ENCODE measurements around the gene GJD4.

The GJD4 gene, protein sequence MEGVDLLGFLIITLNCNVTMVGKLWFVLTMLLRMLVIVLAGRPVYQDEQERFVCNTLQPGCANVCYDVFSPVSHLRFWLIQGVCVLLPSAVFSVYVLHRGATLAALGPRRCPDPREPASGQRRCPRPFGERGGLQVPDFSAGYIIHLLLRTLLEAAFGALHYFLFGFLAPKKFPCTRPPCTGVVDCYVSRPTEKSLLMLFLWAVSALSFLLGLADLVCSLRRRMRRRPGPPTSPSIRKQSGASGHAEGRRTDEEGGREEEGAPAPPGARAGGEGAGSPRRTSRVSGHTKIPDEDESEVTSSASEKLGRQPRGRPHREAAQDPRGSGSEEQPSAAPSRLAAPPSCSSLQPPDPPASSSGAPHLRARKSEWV

DNA sequence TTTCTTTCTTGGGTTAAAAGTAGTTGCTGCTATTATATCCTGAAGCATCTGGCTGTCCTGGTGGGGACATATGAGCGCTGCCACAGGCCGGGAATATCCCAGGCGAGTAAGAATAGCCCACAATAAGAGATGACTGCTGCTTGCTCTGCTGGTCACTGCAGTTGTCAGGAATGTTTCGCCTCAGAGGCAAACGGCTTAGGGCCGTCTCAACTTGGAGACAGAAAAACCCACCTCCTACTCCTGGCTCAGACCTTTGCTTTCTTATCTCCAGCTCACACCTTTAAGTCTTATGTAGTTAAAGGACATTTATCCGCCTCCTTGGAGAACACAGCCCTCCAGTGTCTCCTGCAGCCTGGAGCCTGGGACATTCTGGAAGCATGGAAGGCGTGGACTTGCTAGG lies at the start of gene GJD4:
Gene GJD4, plus strand, starts transcription at position 151 of the 400 bp plus-strand sequence. Its CDS starts 227 bp downstream, at position 378.
- DNase-seq, result peak in 1 of 10 donors; percentile 57
- intact Hi-C loops (cut with DNase I), result no loop called here

DNA sequence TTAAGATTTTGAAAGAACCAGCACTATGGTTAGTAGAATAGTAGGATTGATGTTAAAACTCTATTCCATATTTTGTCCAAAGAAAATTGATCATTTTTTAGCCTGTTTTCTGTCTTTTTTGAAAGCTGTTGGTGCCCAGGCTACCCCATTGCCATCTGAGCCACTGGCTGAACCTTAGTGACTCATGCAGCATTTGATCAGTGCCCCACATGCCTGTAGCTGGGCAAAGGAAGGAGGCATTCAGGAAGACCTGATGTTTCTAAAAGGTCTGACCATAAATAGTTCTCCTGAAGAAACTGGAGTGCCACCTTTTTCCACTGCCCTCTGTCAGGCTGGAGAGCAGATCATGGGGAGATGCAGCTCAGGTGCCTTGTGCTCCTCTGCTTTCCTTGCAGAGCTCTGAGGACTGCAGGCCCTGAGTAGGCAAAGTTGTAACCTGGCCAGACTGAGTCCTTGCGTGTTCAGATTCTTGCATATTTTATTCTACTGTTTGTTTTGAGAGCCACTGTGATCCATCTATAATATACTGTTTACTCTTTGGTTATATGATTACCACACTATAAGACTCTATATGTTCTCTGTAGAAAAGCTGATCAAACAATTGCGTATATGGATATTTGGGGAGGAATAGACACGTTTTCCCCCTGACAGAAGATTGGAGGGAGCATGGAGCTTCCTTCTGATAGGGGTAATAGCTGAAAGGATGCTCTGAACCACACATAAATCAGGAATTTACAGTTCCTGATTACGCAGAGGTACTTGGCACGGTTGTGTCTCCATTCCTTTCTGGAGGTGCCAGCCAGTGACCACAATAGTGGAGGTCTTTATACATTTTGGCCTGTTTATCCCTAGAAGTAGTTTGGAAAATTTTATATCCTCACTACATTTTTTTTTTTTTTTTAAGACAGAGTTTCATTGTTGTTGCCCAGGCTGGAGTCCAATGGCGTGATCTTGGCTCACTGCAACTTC lies 48.9 kb upstream of the GJD4 start:
- no peak for DNase-seq
- intact Hi-C loops (cut with DNase I), result no loop called here

DNA sequence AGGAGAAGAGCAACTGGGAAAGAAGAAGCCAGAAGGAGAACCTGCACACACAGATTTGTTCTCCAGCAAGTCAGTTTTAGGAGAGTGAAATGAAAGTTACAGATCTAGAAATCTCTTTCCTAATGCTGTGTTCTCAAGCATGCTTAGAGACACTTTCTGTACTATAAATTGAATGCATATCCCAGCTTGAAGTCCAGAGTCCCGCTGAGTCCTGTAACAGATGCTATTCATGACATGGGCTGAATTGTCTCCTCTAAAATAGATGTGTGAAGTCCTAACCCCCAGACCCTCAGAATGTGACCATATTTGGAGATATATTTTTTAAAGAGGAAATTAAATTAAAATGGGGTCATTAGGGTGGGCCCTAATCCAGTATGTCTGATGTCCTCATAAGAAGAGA lies 46.9 kb upstream of the GJD4 start:
- intact Hi-C loops (cut with DNase I), result no loop called here
- DNase-seq, result no peak

DNA sequence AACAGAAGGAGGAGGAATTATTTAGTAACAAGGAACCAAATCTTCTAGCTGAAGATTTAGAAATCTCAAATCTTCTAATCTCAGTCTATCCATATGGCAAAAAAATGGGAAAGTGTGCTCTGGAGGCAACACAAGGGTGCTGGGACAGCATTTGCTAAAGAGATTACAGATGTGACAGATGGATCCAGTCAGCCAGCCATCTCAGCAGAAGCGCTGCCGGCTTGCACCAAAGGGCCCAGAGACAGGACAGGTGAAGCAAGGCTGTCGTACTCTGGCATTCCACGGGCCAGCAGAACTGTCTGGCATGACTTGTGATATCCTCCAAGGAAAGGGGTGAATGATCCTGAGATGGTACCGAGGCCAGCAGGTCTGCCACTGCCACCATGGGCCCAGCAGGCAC lies 45.7 kb upstream of the GJD4 start:
- no peak for DNase-seq
- intact Hi-C loops (cut with DNase I), result no loop called here

DNA sequence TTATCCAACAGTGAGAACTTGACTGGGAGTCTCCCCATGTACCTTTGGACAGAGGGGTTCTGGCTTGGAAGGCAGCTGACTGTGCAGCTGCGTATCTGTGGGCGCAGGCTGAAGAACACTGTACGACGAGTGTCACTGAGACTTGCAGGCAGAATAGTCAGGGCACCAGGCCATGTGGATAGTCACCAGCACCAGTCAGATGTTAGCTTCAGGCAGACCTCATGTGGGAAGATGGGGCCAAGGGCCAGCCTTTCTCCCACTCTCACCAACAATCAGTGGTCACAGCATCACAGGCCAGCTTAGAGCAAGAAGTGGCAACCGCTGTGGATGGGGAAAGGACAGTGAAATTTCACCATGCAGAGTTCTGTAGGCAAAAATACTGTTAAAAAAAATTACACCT lies 43.4 kb upstream of the GJD4 start:
- peak in 7 of 10 donors; percentile 47 to 94 (median 56) for DNase-seq
- intact Hi-C loops (cut with DNase I), result loop anchor here (5.0 kb wide), 1 partner anchor 224 kb away; the partner anchor contains the start of gene CCNY

DNA sequence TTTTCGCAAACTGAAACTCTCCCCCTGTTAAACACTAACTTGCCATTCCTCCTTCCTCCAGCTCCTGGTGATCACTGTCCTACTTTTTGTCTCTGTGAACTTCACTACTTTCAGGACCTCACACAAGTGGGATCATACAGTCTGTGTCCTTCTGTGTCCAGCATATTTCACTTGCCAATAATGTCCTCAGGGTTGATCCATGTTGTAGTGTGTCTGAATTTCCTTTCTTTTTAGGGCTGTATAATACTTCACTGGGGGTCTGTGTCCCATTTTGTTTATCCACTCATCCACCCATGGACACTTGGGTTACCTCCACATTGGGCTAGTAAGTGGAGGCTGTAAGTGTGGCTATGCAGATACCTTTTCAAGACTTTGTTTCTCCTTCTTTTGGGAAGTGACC lies 42.7 kb upstream of the GJD4 start:
- DNase-seq, result no peak
- intact Hi-C loops (cut with DNase I), result loop anchor here (5.0 kb wide), 1 partner anchor 225 kb away; the partner anchor contains the start of gene CCNY

DNA sequence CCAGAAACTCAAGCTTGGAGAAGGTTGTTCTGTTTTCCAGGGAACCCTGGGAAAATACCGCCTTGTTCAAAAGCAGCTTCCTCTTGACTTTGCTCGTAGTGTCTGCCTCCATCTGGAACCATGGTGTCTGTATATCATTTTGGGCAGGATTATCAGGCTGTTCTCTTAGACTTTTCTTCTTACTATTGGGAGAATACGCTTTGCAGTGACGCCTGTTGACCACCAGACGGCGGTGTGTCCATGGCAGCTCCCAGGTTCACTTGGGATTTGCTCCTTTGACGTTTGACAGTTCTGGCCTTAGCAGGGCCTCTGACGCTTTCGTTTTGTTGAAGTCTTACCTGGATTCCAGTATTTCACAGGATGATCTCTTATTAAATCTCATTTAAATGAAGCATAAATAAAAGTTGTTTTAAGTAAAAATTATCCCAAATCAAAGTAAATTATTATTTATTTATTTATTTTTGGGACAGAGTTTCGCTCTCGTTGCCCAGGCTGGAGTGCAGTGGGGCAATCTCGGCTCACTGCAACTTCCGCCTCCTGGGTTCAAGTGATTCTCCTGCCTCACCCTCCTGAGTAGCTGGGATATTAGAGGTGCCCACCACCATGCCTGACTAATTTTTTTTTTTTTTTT lies 41.8 kb upstream of the GJD4 start:
- intact Hi-C loops (cut with DNase I), result loop anchor here (5.0 kb wide), 1 partner anchor 226 kb away; the partner anchor contains the start of gene CCNY
- peak in 7 of 10 donors; percentile 42 to 91 (median 54) for DNase-seq

DNA sequence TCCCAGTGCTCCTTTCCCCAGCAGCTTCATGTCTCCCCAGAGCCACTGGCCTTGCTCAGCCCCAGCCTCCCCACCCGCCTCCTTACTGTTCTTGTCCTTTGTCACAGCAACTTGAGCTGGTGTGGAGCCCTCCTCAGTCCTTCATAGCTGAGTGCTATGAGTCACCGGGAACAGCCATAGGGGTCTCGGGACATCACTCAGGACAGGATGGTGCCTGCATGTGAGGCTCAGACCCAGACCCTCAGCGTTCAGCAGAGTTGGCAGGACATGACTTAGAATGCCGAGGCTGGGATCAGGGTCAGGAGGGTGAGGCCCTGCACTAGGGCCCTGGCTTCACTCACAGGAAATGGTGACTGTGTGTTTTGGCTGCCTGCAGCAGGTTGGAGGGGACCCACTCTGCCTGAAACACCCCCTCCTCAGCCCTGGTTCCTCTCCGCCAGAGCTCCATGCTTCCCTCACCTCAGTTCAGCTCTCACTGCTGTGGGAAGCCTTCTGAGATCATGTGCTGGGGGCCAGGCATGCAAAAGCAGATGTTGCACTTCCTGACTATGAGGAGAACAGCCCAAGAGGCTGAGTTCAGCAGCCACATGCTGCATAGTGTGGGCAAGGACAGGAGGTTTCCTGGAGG lies 40.7 kb upstream of the GJD4 start:
- intact Hi-C loops (cut with DNase I), result loop anchor here (5.0 kb wide), 1 partner anchor 227 kb away; the partner anchor contains the start of gene CCNY
- DNase-seq, result peak in 1 of 10 donors; percentile 70

DNA sequence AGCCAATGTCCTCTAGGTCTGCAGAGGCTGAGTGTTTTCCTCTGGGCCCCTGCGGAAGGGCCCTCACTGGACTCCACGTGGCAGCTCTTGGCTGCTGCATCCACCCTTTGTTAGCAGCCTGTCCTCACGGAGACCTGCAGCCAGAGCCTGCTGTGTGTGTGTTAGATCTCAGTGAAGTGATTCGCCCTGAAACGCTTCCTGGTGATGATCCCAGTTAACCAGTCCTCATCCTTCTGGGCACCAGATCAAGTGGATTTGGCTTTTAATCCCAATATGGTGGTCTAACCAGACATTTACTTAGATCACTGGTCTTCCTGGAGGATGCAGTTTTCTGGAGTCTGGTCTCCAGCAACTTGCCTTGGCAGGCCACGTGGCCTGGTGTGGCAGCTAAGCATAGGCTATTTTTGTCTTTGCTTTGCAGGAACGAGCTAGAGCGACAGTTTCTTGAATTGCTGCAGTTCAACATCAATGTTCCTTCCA lies 39.5 kb upstream of the GJD4 start:
- peak in 8 of 10 donors; percentile 29 to 95 (median 70) for DNase-seq
- intact Hi-C loops (cut with DNase I), result loop anchor here (5.0 kb wide), 1 partner anchor 103 kb away; no protein-coding TSS in a partner anchor

DNA sequence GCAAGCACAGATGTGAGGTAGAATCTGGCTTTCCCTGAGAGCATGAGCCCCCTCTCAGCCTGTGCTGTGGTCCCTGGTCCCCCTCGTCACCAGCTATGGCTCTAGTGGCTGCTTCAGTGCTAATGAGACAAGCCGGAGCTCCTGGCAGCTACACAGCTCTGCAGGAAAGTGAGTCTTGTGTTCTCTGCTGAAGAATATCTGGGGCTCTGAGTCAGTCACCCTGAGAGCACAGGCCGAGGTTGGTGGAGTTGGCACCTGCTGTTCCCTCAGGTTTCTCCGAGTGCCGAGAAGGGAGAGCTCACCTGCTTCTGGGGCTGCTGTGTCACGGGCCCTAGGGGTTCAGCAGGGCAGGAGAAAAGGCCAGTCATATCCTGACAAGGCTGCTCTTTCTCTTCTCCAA lies 37.2 kb upstream of the GJD4 start:
- intact Hi-C loops (cut with DNase I), result loop anchor here (5.0 kb wide), 1 partner anchor 106 kb away; no protein-coding TSS in a partner anchor
- peak in 1 of 10 donors; percentile 52 for DNase-seq

DNA sequence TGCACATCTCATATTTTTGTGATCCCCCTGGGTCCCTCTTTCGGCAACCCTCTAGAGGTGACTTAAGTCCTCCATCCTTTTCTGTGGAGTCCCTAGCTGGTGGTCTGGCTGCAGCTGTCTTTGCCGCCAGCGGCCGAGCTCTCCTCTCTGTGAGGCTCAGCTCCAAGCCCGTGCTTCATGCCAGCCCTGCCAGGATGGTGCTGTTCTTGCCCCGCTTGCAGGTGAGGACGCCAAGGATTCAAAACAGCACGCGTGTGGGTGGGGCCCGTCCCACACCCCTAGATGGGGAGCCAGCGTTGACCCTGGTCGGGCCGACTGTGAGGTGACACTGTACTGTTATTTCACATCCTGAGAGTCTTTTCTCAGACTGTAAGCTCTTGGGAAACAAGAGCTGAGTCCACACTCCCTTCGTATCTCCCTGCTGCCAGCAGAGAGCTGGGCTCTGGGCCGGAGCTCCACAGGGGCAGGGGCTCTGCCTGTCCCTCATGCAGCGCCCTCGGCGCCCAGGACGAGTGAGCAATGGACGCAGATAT lies 36.6 kb upstream of the GJD4 start:
- intact Hi-C loops (cut with DNase I), result loop anchor here (5.0 kb wide), 1 partner anchor 106 kb away; no protein-coding TSS in a partner anchor
- DNase-seq, result peak in 2 of 10 donors; percentile 75 to 85

DNA sequence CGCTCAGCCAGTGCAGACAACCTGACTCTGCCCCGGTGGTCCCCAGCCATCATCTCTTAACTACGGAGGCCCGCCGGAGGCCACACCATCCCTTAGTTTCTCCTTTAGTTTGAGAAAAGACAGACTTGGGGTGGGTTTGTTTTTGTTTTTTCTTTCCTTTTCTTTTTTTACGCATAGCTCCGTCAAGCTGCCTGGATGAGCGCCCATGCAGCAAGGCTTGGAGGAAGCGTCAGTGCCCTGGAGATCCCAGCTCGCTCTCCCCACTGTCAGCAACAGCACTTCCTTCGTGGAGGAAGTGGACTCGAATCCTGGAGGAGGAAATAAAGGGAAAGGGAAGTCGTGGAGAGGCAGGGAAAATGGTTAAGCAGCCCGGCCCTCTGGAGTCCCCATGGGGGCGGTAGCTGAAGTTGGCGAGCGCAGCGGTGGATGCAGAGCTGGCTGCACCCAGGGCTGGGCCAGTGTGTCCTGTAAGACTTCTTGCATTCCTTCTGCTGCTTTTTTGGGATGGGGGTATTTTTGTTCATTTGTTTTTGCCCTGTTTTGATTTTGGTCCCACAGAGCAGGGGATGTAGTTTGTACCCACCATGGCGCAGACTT lies 35.9 kb upstream of the GJD4 start:
- intact Hi-C loops (cut with DNase I), result loop anchor here (5.0 kb wide), 1 partner anchor 107 kb away; no protein-coding TSS in a partner anchor

DNA sequence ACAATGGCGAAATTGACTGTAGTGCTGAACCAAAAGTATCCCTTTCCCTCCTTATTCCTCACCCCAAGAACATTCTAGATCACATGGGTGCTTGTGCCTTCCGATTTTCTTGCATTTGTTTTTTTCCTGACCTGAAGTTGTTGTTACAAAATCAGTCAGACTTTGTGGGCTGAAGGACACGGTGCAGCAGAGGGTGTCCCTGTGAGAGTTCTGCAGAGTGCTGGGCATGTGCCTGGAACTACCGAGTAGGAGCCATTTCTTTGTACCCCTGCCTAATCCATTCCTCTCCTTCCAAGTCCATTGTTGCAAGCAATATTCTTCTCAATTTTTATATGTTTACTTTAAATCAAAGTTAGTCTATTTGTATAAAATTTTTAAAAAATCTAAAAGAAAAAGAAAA lies 35.3 kb upstream of the GJD4 start:
- DNase-seq, result no peak

More for the DNA sequence above, 35.9 kb upstream of the GJD4 start:
- DNase-seq, result peak in 2 of 10 donors; percentile 74 to 87

DNA sequence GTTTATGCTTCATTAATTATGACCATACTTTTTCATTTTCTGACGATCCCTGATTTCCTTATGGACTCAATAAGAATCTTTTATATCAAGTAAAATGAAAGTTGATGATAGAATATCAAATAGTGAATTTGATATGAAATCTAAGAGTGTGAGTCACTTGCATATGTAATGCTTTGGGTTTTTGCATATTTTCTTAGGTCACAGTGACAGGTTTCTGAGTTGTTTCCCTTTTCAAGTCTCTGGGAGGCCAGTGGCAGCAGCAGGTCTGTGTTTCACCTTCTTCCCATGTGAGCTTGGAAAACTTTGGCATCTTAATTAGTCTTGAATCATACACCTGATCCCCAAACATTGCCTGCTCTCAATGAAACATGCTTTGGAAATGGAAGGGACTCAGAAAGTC lies 34.7 kb upstream of the GJD4 start:
- intact Hi-C loops (cut with DNase I), result no loop called here

More for the DNA sequence above, 35.3 kb upstream of the GJD4 start:
- intact Hi-C loops (cut with DNase I), result loop anchor here (5.0 kb wide), 1 partner anchor 108 kb away; no protein-coding TSS in a partner anchor

DNA sequence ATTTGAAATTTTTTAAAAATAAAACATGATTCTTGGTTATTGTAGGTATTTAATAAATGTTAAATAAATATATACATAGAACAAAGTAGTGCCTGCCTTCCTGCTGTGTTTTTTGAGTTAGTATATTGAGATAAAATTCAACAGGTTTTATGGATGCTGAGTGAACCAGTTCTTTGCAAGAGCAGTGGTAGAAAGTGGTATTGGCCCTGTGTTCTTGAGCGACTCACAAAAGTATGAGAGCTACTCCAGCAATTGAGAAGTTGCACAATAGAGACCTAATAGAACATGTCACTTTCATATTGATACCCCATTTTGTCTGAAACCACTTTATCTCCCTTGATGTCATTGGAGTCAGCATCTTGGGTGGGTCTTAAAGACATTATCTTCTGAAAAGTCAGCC lies 32.6 kb upstream of the GJD4 start:
- intact Hi-C loops (cut with DNase I), result no loop called here
- no peak for DNase-seq

More for the DNA sequence above, 34.7 kb upstream of the GJD4 start:
- no peak for DNase-seq

DNA sequence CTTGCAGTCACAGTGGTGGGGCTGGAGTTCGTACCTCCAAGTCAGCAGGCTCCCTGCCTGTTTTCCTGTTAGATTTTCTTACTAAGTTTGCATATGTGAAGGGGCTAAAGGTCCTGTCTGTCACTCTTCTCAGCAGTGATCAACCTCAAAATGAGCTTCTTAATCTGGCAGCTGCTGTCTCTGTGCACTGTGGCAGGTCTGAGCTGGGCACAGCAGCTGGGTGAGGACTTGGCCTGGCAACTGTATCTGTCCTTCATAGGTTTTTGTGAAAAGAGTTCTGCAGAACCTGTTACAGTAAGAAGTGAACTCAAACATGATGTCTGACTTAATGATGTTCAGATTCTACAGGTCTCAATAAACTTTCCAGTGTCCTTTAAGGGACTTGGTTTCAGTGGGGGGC lies 31.3 kb upstream of the GJD4 start:
- intact Hi-C loops (cut with DNase I), result no loop called here
- no peak for DNase-seq

DNA sequence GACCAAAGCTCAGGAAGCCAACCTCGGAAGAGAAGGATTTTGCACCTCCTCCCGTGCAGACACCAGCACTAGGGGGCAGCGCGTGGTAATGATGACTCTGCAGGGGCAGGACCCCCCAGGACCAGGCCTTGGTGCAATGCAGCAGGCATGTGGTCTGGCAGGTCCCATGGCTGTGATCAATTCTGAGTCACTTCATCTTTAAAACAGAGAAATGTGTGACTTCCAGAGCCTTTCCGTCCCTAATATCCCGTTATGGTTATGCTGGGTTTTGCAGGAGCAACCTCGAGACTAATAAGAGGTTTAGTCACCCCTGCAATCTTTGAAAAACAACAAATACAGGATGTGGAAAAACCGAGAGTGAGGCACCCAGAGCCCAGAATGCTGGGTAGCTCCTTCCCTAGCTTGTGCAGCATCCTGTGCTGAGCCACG lies 30.2 kb upstream of the GJD4 start:
- intact Hi-C loops (cut with DNase I), result no loop called here
- DNase-seq, result no peak

DNA sequence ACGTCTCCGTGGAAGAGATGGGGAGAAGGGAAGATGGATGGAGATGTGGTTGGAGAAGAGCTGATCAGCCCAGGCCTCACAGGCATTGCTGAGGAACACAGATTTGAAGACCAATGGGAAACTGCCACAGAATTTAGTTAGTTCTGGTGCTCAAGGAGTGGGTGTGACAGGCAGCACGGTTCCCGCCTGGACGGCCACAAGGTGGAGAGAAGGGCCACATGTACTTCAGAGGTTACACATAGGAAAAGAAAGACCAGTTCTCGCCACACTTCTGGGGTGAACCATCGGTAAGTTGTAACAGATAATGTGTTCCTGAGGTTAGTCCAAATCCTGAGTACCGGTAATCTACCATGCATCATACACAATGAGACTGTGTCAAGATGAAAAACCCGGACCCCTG lies 29.5 kb upstream of the GJD4 start:
- intact Hi-C loops (cut with DNase I), result no loop called here
- no peak for DNase-seq

DNA sequence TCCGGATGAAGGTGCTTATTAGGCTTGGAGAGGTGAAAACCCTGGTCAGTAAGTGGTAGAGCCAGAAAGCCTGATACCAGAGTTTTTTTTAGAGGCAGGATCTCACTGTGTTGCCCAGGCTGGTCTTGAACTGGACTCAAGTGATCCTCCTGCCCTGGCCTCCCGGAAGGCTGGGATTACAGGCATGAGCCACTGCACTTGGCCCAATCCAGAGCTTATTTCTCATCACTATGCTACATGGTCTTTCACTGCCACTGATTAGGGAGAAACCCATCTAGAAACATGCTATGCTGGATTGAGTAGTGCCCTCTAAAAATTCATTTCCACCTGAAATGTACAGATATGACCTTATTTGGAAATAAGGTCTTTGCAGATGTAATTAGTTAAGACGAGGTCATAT lies 28.4 kb upstream of the GJD4 start:
- intact Hi-C loops (cut with DNase I), result no loop called here
- no peak for DNase-seq
